Activated CD8-positive, alpha-beta memory T cell treated with anti-CD3 and anti-CD28 coated beads, Interleukin-2, amount 50 U/mL, for 1 hour (primary cell): ENCODE measurements around the gene PFDN6.
"Not testable (repeated sequence)": the region's sequence is repeated elsewhere in the genome, so short reads cannot be mapped to it uniquely, and the experiment has no call there.

Experiments
- DNase-seq: peaks from one replicate; pipeline ENCODE4 v3.0.0-alpha.2; 2020; ENCODE audit errors: extremely low read depth

The PFDN6 gene

DNA sequence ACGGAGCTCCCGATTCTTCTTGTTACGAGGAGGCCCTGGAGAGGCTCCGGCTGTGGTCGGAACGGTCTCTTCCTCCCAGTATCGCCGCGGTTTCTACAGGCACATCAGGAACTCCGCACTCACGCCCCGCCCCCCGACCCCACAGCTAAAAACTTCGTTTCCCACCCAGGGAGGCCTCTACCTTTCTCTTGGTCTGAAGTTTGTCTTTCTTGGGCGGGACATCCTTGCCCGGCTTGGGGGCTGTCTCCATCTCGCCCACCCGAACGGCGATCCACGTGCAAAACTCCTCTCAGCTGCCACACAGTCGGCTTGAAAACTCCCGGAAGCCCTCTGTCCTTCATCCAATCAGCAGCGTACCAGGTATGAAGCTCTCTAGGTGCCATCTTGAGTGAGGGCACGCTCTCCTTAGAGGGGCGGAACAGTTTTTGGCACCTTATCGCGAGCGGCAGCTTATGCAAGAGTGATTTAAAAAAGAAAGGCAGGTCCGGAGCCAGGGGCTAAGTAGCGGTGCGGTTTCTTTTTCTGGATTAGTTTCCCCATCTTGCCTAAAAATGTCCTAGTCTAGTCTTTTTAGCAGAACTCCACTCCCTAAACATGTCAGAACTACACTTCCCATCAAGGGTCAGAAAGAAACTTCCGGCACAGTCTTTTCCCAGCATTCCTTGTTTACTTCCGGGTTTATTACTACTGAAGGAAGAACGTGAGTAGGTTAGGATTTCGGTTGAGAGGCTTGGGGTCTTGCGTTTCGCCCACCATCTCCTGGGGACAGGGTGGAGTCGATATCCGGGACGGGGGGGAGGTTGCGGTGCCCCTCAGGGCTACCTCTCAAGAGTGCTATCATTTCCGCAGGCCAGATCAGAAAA, at the start of gene PFDN6, which contains the start of gene WDR46:
Gene PFDN6 (plus strand): TSS at position 681 of the 863 bp plus-strand sequence. CDS start 256 bp downstream, outside the sequence.
Gene WDR46 (minus strand): TSS at position 319 of the 863 bp plus-strand sequence. CDS start 69 bp downstream, at position 250.
- DNase-seq: no peak

- DNase-seq: no peak
These were observed 47.4 kb upstream of the PFDN6 start for GRCh38 chr6:33241968-33242367.

- no peak for DNase-seq
These were observed 45.9 kb upstream of the PFDN6 start for GRCh38 chr6:33243476-33243875.

GRCh38 chr6:33247977-33248642, 41.3 kb upstream of the PFDN6 start:
- peak; percentile 74 for DNase-seq

DNA sequence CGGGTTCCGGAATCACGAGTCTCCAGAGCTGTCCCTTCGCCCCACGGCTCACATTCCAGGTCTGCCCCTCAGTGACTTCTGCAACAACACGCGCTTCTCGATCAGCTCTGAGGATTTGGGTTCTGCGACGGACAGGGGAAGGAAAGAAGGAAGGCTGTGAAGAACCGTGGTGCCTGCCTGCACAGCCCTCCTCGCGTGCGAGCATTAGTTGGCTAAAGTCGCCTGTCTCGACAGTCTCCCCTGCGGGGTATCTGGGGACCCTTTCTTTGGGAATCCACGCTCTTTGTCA, 40.8 kb upstream of the PFDN6 start:
- peak; percentile 18 for DNase-seq

- peak; percentile 95 for DNase-seq
These were observed 40.3 kb upstream of the PFDN6 start for GRCh38 chr6:33248932-33249731.

- no peak for DNase-seq
These were observed 39.4 kb upstream of the PFDN6 start for GRCh38 chr6:33249732-33250630.

- no peak for DNase-seq
These were observed 38.7 kb upstream of the PFDN6 start for GRCh38 chr6:33250731-33251130.

DNA sequence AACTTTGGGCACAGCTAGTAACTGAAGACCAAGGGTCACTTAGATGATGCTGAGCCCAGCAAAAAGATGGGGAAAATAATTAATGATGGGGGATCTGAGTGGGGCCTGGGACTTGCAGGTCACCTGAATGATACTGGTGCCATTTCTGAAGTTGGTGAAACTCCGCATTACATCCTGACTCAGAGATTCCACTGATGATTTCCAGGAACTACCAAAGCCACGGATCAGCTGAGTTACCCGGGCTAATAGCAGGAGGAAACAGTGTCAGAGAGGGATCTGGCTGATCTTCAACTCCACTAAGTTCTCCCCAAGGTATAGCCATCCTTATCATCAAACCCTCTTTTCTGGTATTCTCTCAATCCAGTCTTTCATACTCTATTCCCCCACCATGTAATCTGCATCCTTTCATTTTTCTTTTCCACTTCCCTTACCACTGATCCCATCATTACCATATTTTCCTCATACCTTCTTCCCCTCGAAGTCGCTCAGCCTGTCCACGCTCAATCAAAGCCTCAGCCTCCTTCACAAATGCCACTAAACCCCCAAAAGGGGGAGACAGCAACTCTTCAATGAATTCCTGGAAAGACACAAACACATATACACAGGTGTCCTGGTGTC, 37.9 kb upstream of the PFDN6 start:
- no peak for DNase-seq

DNA sequence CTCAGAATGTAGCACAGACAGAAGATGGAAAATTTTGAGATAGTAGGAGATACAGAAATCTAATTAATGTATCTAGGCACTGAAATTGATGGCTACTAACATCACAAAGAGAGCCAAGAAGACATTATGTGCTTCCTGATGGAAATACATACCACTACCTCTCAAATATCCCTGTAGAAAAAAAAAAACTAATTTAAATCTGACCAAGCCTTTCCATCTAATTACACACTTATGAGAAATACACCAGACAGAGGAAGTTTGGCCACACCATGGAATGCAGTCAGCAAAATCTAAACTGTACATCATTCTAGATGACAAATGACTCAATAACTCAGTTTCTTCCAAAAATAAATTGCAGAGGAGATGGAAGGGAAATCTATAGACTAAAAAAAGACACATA, 36.6 kb upstream of the PFDN6 start:
- no peak for DNase-seq

GRCh38 chr6:33254591-33254990, 34.8 kb upstream of the PFDN6 start:
- no peak for DNase-seq

- no peak for DNase-seq
These were observed 30.4 kb upstream of the PFDN6 start for GRCh38 chr6:33259032-33259431.

- DNase-seq: not testable (repeated sequence)
These were observed 26.9 kb upstream of the PFDN6 start for GRCh38 chr6:33262490-33262889.

GRCh38 chr6:33264015-33264414, 25.4 kb upstream of the PFDN6 start:
- DNase-seq: no peak

DNA sequence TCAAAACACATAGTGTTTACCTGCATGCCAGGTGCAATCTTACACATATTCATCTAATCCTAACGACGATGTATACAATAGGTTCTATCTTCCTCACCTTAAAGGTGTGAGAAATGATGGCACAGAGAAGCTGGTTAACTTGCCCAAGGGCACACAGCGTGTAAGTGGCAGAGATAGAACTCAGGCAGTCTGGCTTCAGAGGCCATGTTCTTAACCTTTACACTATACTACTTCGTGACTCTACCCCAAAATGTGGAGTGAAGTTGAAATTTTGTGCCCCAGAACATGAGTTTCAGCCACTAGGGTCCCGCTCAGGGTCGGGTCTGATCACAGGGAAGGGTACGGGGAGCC, 18.3 kb upstream of the PFDN6 start:
- DNase-seq: no peak

DNA sequence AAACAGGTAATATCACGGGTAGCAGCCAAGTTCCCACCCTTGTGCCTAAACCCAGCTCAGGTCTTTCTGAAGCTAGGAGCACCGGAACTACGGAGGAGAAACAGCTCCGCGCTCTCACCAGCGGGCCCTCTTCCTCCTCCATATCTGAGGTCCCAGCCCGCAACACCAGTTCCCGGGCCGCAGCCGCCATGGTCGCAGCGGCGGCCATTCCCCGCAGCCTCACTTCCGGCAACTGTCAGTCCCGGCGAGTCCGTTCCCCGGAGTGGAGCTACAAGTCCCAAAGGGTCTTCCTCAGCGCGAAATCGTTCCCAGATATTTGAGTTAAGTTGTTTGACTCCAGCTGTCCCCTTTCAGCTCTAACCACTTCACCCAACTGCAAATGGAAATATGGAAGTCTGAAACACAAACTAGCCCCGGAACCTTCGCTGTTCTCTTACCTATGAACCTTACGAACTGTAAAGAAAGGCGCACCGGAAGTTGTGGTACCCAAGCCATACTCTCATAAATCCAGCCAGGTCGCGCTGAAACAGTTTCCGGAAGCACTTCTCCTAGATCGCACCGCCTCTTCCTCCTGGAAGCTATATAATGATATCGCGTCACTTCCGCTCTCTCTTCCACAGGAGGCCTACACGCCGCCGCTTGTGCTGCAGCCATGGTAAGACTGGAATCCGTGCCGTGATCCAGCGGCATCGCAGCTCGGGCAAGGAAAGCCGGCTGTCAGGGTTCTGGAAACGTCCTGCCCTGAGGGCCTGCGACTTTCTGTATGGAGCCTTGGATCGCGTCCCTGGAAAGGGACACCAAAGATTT, 17.7 kb upstream of the PFDN6 start, which contains the start of the genes RPS18 and VPS52:
Gene RPS18 (plus strand): TSS at position 608 of the 807 bp plus-strand sequence. CDS start 45 bp downstream, at position 653.
Gene VPS52 (minus strand): TSS at position 409 of the 807 bp plus-strand sequence. CDS start 201 bp downstream, at position 208.
- DNase-seq: peak; percentile 96

- DNase-seq: no peak
These were observed 16.9 kb upstream of the PFDN6 start for GRCh38 chr6:33272275-33273128.

GRCh38 chr6:33273129-33273923, 16.1 kb upstream of the PFDN6 start:
- no peak for DNase-seq
